ENCODE results near the gene SETDB1.

DNA sequence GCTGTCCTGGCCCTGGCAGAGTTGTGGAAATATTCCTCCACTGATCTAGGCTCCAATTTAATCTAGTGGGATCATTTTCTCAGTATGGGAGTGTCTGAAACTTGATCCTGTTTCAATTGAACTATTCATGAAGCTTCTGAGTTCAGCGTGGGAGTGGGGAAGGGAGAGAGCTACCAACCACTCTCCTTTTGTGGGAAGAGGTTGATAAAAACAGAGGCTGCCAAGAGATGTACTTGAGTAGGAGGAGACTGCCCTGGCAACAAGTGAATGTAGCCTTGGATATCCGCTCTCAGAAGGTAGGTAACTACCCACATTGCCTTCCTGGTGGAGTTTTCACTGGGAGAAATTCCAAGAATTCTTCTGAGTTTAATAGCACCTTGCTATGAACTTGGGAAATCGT, 39.1 kb upstream of the SETDB1 start, which contains the start of gene CTXND2:
- TF ChIP-seq CTCF (IDR thresholded peaks at IDR 0.05), result no peak
- no peak for TF ChIP-seq POLR2A (IDR thresholded peaks at IDR 0.05)

Measured in prostate gland (tissue), 2 donors.